ENCODE measurements around the gene MAF. TPM values are rescaled to one million over a fixed set of nuclear protein-coding genes. Genes with fewer than 3 reads are reported as not detected.

MAF gene
- polyA plus RNA-seq, 3 donors, result 0.03 to 0.92 TPM; not detected in 1

DNA sequence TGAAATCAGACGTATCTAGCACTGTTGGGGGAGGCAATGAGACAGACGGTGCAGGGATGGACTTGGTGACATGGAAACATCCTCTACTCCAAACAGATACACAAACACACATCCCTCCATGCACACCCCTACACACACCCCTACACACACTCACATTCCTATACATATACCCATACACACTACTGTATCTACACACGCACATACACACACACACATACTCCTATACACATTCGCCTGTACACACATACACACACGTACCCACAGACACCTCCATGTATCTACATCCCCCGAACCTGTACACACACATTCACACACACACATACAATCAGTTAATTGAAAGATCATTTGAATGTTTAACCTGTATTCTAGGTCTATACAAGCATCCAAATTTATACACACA is 53.5 kb downstream of the MAF start:
- H3K4me3 Mint-ChIP-seq, result no peak overlapping the region
- Histone ChIP-seq H3K79me2 (ENCODE audit: insufficient read depth, low read length) (no peaks in the 10 kb centered on the region), H3K36me3 (replicated peaks in 1 of 2; ENCODE audit: control insufficient read depth in 1 of 2, insufficient read depth in 2 of 2, low read length in 2 of 2) (no peaks in the 10 kb centered on the region), H3K27ac (ENCODE audit: low read depth in 1 of 2, low read length in 2 of 2) (no peak overlapping the region), H3K4me3 (replicated peaks in 1 of 3; ENCODE audit: low read depth in 2 of 3, low read length in 3 of 3) (no peak overlapping the region), H2AFZ (ENCODE audit: insufficient read depth, low read depth, low read length, poor library complexity, severe bottlenecking) (no peak overlapping the region), H3K9me3 (replicated peaks in 1 of 2; ENCODE audit: control insufficient read depth in 1 of 2, insufficient read depth in 1 of 2, low read length in 2 of 2) (peaks cover 0 to 5% of the 10 kb centered on the region in 2 donors), H3K4me2 (replicated peaks; ENCODE audit: extremely low read depth, low read length, poor library complexity, severe bottlenecking) (no peak overlapping the region), H3K27me3 (ENCODE audit: control insufficient read depth in 2 of 2, insufficient read depth in 2 of 2, low read length in 2 of 2) (no peaks in the 10 kb centered on the region), H3K9ac (ENCODE audit: insufficient read depth, low read length, poor library complexity, severe bottlenecking) (no peak overlapping the region), H3K4me1 (ENCODE audit: control insufficient read depth in 1 of 2, insufficient read depth in 2 of 2, low read length in 2 of 2) (peaks cover 7% of the 10 kb centered on the region in 2 donors), H4K20me1 (ENCODE audit: insufficient read depth, low read length) (no peaks in the 10 kb centered on the region)
- 97% methylated on average over 3 of the region's 6 CpGs for WGBS (ENCODE audit: insufficient coverage)
- intact Hi-C loops (cut with micrococcal nuclease), result no loop called here
- no peak for DNase-seq
- TF ChIP-seq, protein P1, sequence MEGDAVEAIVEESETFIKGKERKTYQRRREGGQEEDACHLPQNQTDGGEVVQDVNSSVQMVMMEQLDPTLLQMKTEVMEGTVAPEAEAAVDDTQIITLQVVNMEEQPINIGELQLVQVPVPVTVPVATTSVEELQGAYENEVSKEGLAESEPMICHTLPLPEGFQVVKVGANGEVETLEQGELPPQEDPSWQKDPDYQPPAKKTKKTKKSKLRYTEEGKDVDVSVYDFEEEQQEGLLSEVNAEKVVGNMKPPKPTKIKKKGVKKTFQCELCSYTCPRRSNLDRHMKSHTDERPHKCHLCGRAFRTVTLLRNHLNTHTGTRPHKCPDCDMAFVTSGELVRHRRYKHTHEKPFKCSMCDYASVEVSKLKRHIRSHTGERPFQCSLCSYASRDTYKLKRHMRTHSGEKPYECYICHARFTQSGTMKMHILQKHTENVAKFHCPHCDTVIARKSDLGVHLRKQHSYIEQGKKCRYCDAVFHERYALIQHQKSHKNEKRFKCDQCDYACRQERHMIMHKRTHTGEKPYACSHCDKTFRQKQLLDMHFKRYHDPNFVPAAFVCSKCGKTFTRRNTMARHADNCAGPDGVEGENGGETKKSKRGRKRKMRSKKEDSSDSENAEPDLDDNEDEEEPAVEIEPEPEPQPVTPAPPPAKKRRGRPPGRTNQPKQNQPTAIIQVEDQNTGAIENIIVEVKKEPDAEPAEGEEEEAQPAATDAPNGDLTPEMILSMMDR (IDR thresholded peaks at IDR 0.05), result no peak
- peaks cover 0 to 6% (median 2%) of the 10 kb centered on the region in 7 donors for H3K9me3 Mint-ChIP-seq
- H3K27me3 Mint-ChIP-seq (ENCODE audit: low read depth in 3 of 3), result peaks cover 8 to 18% (median 18%) of the 10 kb centered on the region in 3 donors
- H3K36me3 Mint-ChIP-seq, result no peaks in the 10 kb centered on the region
- H3K27ac Mint-ChIP-seq, result peak overlapping the region in 1 of 7 donors; percentile 0
- peaks cover 10% of the 10 kb centered on the region for H3K4me1 Mint-ChIP-seq
